SU-DHL-6 (cell line): Measurements from ENCODE around the gene IGF1.

ENCODE experiments used
- H2AFZ ChIP-seq: fragments of 200-600 bp; sonication (generic); 2 replicates; pipeline ENCODE4 v1.6.1; 2014; ENCODE audit warnings: low read depth, mild to moderate bottlenecking, moderate library complexity, mixed read lengths, antibody characterized with exemption, low read length; ENCODE audit not compliant: severe bottlenecking
- H3F3A ChIP-seq: fragments of 200-600 bp; shearing (Covaris generic); 2 replicates; pipeline ENCODE4 v1.6.0; 2016; ENCODE audit warnings: antibody characterized with exemption, mild to moderate bottlenecking; ENCODE audit not compliant: insufficient read depth
- H3K27ac ChIP-seq: fragments of 200-600 bp; sonication (generic); 2 replicates; pipeline ENCODE4 v1.5.1; 2016; ENCODE audit warnings: low read depth, mild to moderate bottlenecking, low read length, moderate library complexity, mixed read lengths
- H3K27me3 ChIP-seq: fragments of 200-600 bp; sonication (generic), shearing (Covaris generic); 2 replicates; pipeline ENCODE4 v1.6.0; 2014; ENCODE audit warnings: mild to moderate bottlenecking, low read length
- H3K36me3 ChIP-seq: fragments of 200-600 bp; sonication (generic); 2 replicates; pipeline ENCODE4 v1.6.1; 2014; ENCODE audit warnings: mild to moderate bottlenecking, low read length, mixed read lengths
- H3K4me2 ChIP-seq: fragments of 300-600, 200-600 bp; shearing (Covaris generic), sonication (generic); 2 replicates; pipeline ENCODE4 v1.6.0; 2014; ENCODE audit warnings: low read length, low read depth, mild to moderate bottlenecking; ENCODE audit not compliant: poor library complexity, severe bottlenecking
- H3K4me3 ChIP-seq: fragments of 200-600 bp; sonication (generic); 2 replicates; pipeline ENCODE4 v1.5.1; 2014; ENCODE audit warnings: antibody characterized with exemption, low read length, mild to moderate bottlenecking, mixed read lengths; ENCODE audit not compliant: insufficient read depth, poor library complexity, severe bottlenecking
- H3K79me2 ChIP-seq: fragments of 200-600 bp; sonication (generic); 2 replicates; pipeline ENCODE4 v1.6.1; 2014; ENCODE audit warnings: mild to moderate bottlenecking, low read length, moderate library complexity; ENCODE audit not compliant: insufficient read depth
- H3K9ac ChIP-seq: fragments of 200-600 bp; sonication (generic); 2 replicates; pipeline ENCODE4 v1.7.0; 2014; ENCODE audit warnings: mild to moderate bottlenecking, low read length
- H3K9me2 ChIP-seq: fragments of 200-600 bp; sonication (generic); replicated peaks from 2 replicates; pipeline ENCODE4 v1.6.1; 2014; ENCODE audit warnings: low read length; ENCODE audit not compliant: insufficient read depth
- H3K9me3 ChIP-seq: fragments of 200-600 bp; sonication (generic); 2 replicates; pipeline ENCODE4 v1.6.1; 2014; ENCODE audit warnings: low read length, mixed read lengths; ENCODE audit not compliant: insufficient read depth
- H4K20me1 ChIP-seq: fragments of 200-600 bp; sonication (generic); 2 replicates; pipeline ENCODE4 v1.6.1; 2014; ENCODE audit warnings: low read depth, mild to moderate bottlenecking, antibody characterized with exemption, low read length, moderate library complexity, mixed read lengths
- CTCF ChIP-seq: fragments of 200-600 bp; sonication (generic); IDR thresholded peaks from one replicate; pipeline ENCODE4 v1.5.1; 2017; ENCODE audit warnings: antibody characterized with exemption, mild to moderate bottlenecking, low read length, moderate library complexity; ENCODE audit not compliant: insufficient read depth, poor library complexity, severe bottlenecking
- EZH2phosphoT487 ChIP-seq: fragments of 200-600 bp; sonication (generic), shearing (Covaris generic); conservative IDR thresholded peaks from 2 replicates; pipeline ENCODE4 v1.6.1; 2018; ENCODE audit warnings: mild to moderate bottlenecking, antibody characterized with exemption, low read length, moderate library complexity, mixed read lengths

The IGF1 gene

GRCh38 chr12:102415515-102415914 is 64.8 kb downstream of the IGF1 start:
- Histone ChIP-seq H3K4me3 (no peak overlapping the region), H3K36me3 (no peaks in the 10 kb centered on the region), H3F3A (no peaks in the 10 kb centered on the region), H3K27me3 (no peaks in the 10 kb centered on the region), H3K9me3 (no peaks in the 10 kb centered on the region), H3K27ac (no peak overlapping the region), H4K20me1 (no peaks in the 10 kb centered on the region), H2AFZ (no peak overlapping the region), H3K4me2 (no peak overlapping the region), H3K9ac (no peak overlapping the region), H3K79me2 (no peaks in the 10 kb centered on the region), H3K9me2 (no peaks in the 10 kb centered on the region)
- TF ChIP-seq CTCF (no peak), EZH2phosphoT487 (no peak)

- Histone ChIP-seq H3K27ac (no peak overlapping the region), H3K79me2 (no peaks in the 10 kb centered on the region), H4K20me1 (no peaks in the 10 kb centered on the region)
Measured at GRCh38 chr12:102413396-102413795, 67.0 kb downstream of the IGF1 start.

GRCh38 chr12:102410511-102410910 is 69.9 kb downstream of the IGF1 start:
- Histone ChIP-seq H2AFZ (no peak overlapping the region), H3K27me3 (no peaks in the 10 kb centered on the region), H3K4me3 (no peak overlapping the region), H3K9ac (no peak overlapping the region), H3K9me2 (no peaks in the 10 kb centered on the region), H3K36me3 (no peaks in the 10 kb centered on the region), H4K20me1 (no peaks in the 10 kb centered on the region), H3K79me2 (no peaks in the 10 kb centered on the region), H3K27ac (no peak overlapping the region), H3K4me2 (no peak overlapping the region), H3F3A (no peaks in the 10 kb centered on the region), H3K9me3 (no peaks in the 10 kb centered on the region)
- TF ChIP-seq EZH2phosphoT487 (no peak), CTCF (no peak)

More at GRCh38 chr12:102413396-102413795, 67.0 kb downstream of the IGF1 start:
- Histone ChIP-seq H3F3A (no peaks in the 10 kb centered on the region), H2AFZ (no peak overlapping the region), H3K9me3 (no peaks in the 10 kb centered on the region), H3K4me3 (no peak overlapping the region), H3K9me2 (no peaks in the 10 kb centered on the region), H3K36me3 (no peaks in the 10 kb centered on the region), H3K4me2 (no peak overlapping the region), H3K9ac (no peak overlapping the region), H3K27me3 (no peaks in the 10 kb centered on the region)
- TF ChIP-seq EZH2phosphoT487 (no peak), CTCF (no peak)
